Measurements from ENCODE around the gene CLPSL1.

GRCh38 chr6:35797837-35798526 is 17.2 kb downstream of the CLPSL1 start:
- no peak for TF ChIP-seq CTCF (IDR thresholded peaks at IDR 0.05)
- TF ChIP-seq EZH2 (IDR thresholded peaks at IDR 0.05; ENCODE audit: borderline replicate concordance, insufficient read depth, low read depth, low read length, poor library complexity, severe bottlenecking), result no peak
